Fibroblast of mammary gland (primary cell): ENCODE data around the gene DNAAF8.
A peak's percentile ranks its signal among the peaks of the same experiment; 100 is the strongest.

Experiments
- DNase-seq: peaks from one replicate; pipeline ENCODE4 v3.0.0-alpha.2; 2010; ENCODE audit warnings: low read depth
- H3K4me3 ChIP-seq: 2 replicates; pipeline ENCODE4 v1.5.1; 2011; ENCODE audit warnings: low read depth, mild to moderate bottlenecking, low read length, moderate library complexity; ENCODE audit not compliant: control insufficient read depth
- CTCF ChIP-seq: conservative IDR thresholded peaks from 2 replicates; pipeline ENCODE4 v1.5.1; 2011; ENCODE audit warnings: low read depth, low read length, inconsistent platforms; ENCODE audit not compliant: control insufficient read depth, insufficient read depth

The DNAAF8 gene

DNA sequence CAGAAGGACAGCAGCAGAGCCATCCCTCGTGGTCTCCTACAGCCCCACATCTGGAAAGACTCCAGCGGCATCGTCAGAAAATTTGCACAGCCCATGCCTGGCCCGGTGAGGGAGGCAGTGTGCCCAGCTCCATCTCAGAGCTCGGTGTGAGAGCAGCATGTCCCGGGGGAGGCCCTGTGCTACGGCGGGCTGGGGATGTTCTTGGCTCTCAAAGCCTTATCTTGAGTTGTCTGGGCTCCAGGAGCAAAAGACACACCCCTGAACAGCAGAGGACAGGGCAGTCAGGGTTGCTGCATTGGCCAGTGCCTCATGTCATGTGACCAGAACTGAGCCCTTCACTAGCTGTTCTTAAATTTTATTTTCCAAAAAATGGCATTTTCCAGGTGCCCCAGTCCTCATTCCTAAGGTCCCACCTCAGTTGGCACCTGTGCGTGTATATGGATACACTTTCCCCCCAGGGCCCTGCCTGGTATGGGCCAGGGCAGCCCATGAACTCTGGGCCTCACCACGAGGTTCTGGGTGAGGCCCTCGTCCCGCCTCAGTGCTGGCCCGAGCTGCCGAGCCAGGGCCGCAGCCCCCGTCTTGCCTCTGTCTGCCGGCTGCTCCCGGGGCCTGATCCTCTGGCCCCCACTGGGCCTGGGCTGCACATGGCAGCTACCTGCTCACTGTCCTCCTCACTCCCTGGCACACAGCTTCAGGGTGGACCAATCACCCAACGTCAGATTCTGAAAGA, 38.0 kb upstream of the DNAAF8 start:
- no peak overlapping the region for H3K4me3 ChIP-seq
- peak; percentile 37 for DNase-seq
- no peak for TF ChIP-seq CTCF

- H3K4me3 ChIP-seq, result no peak overlapping the region
- no peak for DNase-seq
- no peak for TF ChIP-seq CTCF
Measured at GRCh38 chr16:4696905-4697847, 37.2 kb upstream of the DNAAF8 start.

GRCh38 chr16:4697848-4698291, 36.5 kb upstream of the DNAAF8 start:
- TF ChIP-seq CTCF, result no peak
- DNase-seq, result no peak

GRCh38 chr16:4698321-4699045, 35.9 kb upstream of the DNAAF8 start:
- DNase-seq, result no peak
- TF ChIP-seq CTCF, result no peak
- no peak overlapping the region for H3K4me3 ChIP-seq

More at GRCh38 chr16:4697848-4698291, 36.5 kb upstream of the DNAAF8 start:
- H3K4me3 ChIP-seq, result no peak overlapping the region

DNA sequence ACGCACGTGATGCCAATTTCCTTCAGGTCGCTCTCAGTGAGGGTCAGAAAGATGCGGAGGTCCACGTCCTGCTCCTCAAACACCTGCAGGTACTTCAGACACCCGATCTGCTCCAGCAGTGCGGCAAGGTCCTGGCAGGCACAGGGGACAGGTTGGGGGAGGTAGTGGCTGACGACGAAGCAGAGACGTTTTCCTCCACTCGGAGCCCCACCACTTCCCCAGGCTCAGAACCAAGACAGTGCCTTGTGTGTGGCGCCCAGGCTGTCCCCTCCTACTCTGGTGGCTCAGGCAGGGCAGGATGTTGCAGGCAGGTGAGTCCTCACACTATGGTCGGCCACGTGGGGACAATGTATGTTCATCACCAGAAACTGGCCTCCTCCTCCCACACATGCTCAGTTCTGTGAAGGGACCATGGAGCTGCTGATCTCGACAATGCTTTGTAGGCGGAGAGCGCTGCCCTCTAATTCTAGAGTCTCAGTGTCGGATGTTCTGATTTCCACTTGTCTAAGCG, 35.2 kb upstream of the DNAAF8 start:
- no peak for DNase-seq
- no peak for TF ChIP-seq CTCF
- no peak overlapping the region for H3K4me3 ChIP-seq

DNA sequence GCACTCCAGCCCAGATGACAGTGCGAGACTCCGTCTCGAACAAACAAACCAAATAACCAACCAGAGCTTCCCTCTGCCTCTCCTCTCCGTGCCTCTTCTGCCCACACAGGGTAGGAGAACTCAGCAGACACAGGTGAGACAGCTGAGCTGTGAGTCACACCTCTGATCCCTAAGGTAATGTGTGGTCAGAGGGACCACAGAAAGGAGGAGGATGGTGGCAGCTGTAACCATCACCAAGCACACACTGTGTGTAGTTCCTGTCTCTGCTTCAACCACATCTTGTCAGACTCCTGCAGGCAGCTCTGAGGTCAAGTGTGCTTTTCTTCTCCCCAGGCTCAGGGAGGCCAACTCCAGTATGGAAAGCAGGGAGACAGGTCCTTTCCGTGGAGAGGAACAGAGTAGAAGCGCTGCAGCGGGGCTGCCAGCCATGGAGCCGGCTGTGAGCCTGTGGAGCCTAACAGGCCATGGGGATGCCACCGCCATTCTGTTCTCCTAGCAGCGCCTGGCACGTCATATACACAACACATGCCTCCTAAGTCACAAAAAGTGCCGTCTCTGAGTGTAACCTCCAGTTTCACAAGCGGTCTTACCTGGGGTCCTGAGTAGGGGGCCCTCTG, 33.8 kb upstream of the DNAAF8 start:
- DNase-seq, result no peak
- TF ChIP-seq CTCF, result no peak
- H3K4me3 ChIP-seq, result no peak overlapping the region
